Peyer's patch (tissue), 4 donors: ENCODE results near the gene WDR64. TPM values are rescaled to one million over a fixed set of nuclear protein-coding genes. Genes with fewer than 3 reads are reported as not detected.

ENCODE experiments used
- DNase-seq, 3 donors: peaks; one replicate each; pipeline ENCODE4 v3.0.0-alpha.2; 2017 to 2019
- H3K27ac ChIP-seq, 4 donors: fragments of 200-600 bp; sonication (generic); one replicate each; pipeline ENCODE4 v1.5.1; 2016 to 2019
- H3K27me3 ChIP-seq, 2 donors: fragments of 200-600 bp; sonication (generic); one replicate each; pipeline ENCODE4 v1.5.1; 2019
- H3K36me3 ChIP-seq, 3 donors: fragments of 200-600 bp; sonication (generic); one replicate each; pipeline ENCODE4 v1.5.1; 2016 to 2019
- H3K4me1 ChIP-seq, 4 donors: fragments of 200-600 bp; sonication (generic); one replicate each; pipeline ENCODE4 v1.5.1; 2016 to 2019
- H3K4me3 ChIP-seq, 4 donors: fragments of 200-600 bp; sonication (generic); 1 replicate in 3 of 4; 2 replicates in 1 of 4; pipeline ENCODE4 v1.5.1; 2016 to 2019; ENCODE audit warnings: mild to moderate bottlenecking in 1 of 4
- H3K9me3 ChIP-seq, 4 donors: fragments of 200-600 bp; sonication (generic); one replicate each; pipeline ENCODE4 v1.5.1; 2016 to 2019; ENCODE audit warnings: mild to moderate bottlenecking in 1 of 4
- CTCF ChIP-seq, 6 experiments: fragments of 450-650 bp in 4 of 6; fragments of 200-600 bp in 2 of 6; sonication (generic) in 1 of 6; IDR thresholded peaks; one replicate each; pipeline ENCODE4 v1.5.1; 2017 to 2019; ENCODE audit warnings: antibody characterized with exemption in 6 of 6, mild to moderate bottlenecking in 3 of 6, moderate library complexity in 1 of 6
- POLR2A ChIP-seq, 2 donors: fragments of 450-650 bp; IDR thresholded peaks; one replicate each; pipeline ENCODE4 v1.5.1; 2017; ENCODE audit warnings: antibody characterized with exemption in 2 of 2, mild to moderate bottlenecking in 2 of 2, moderate library complexity in 2 of 2
- total RNA-seq, 4 donors: library from RNA; depleted of rRNA; stranded (reverse); fragments of >200 nt; gene quantifications; one replicate each; pipeline ENCODE4 v1.1.0, GENCODE V29; 2016

The WDR64 gene
- total RNA-seq, 4 donors from 2014 or later: not detected

GRCh38 chr1:241767737-241768136 lies 115.7 kb downstream of the WDR64 start:
- Histone ChIP-seq H3K27ac (no peak overlapping the region), H3K4me3 (no peak overlapping the region), H3K4me1 (no peaks in the 10 kb centered on the region), H3K27me3 (no peaks in the 10 kb centered on the region), H3K36me3 (no peaks in the 10 kb centered on the region), H3K9me3 (no peaks in the 10 kb centered on the region)
- DNase-seq: no peak
- TF ChIP-seq POLR2A (IDR thresholded peaks at IDR 0.05): no peak
- no peak for TF ChIP-seq CTCF (IDR thresholded peaks at IDR 0.05)

- H3K4me3 ChIP-seq: no peak overlapping the region
- no peaks in the 10 kb centered on the region for H3K36me3 ChIP-seq
- H3K9me3 ChIP-seq: no peaks in the 10 kb centered on the region
- H3K27ac ChIP-seq: no peak overlapping the region
- no peaks in the 10 kb centered on the region for H3K4me1 ChIP-seq
- TF ChIP-seq POLR2A (IDR thresholded peaks at IDR 0.05) (no peak), CTCF (IDR thresholded peaks at IDR 0.05) (no peak)
- no peak for DNase-seq
- no peaks in the 10 kb centered on the region for H3K27me3 ChIP-seq
These were observed 118.0 kb downstream of the WDR64 start for GRCh38 chr1:241770115-241770514.

GRCh38 chr1:241771117-241771516 lies 119.0 kb downstream of the WDR64 start:
- Histone ChIP-seq H3K36me3 (no peaks in the 10 kb centered on the region), H3K9me3 (no peaks in the 10 kb centered on the region), H3K27ac (no peak overlapping the region), H3K4me1 (no peaks in the 10 kb centered on the region), H3K4me3 (no peak overlapping the region), H3K27me3 (no peaks in the 10 kb centered on the region)
- TF ChIP-seq CTCF (IDR thresholded peaks at IDR 0.05) (no peak), POLR2A (IDR thresholded peaks at IDR 0.05) (no peak)
- DNase-seq: no peak

DNA sequence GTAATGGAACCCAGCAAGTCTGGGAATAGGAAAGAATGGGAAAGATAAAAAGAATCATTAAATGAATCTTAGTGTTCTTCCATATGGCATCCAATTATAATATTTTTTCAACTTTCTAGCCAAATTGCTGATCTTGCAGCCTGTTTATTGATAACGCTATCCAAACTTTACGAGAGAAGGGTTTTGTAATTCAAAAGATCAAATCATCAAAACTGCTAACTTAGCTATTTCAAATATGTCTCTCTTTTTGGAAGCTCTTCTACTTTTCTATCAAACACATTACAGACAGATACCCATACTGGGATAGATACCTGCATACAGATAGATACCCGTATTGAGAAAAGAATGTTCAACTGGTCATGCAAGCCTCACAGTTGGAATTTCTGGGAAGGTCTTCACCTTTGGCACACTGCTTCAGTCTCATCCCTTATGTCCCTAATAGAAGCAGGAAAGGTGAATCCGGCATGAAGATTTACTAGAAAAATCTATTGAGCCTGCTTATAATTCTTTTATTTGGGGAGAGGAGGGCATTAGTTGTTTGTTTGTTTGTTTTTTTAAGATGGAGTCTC lies 120.9 kb downstream of the WDR64 start:
- H3K27ac ChIP-seq: no peak overlapping the region
- H3K4me3 ChIP-seq: no peak overlapping the region
- TF ChIP-seq POLR2A (IDR thresholded peaks at IDR 0.05): no peak
- TF ChIP-seq CTCF (IDR thresholded peaks at IDR 0.05): no peak
- no peaks in the 10 kb centered on the region for H3K9me3 ChIP-seq
- no peaks in the 10 kb centered on the region for H3K36me3 ChIP-seq
- no peak for DNase-seq
- H3K4me1 ChIP-seq: no peaks in the 10 kb centered on the region
- H3K27me3 ChIP-seq: no peaks in the 10 kb centered on the region

GRCh38 chr1:241773991-241774390 lies 121.9 kb downstream of the WDR64 start:
- Histone ChIP-seq H3K9me3 (no peaks in the 10 kb centered on the region), H3K36me3 (no peaks in the 10 kb centered on the region), H3K4me1 (no peaks in the 10 kb centered on the region), H3K27me3 (no peaks in the 10 kb centered on the region), H3K27ac (no peak overlapping the region), H3K4me3 (no peak overlapping the region)
- no peak for DNase-seq
- no peak for TF ChIP-seq CTCF (IDR thresholded peaks at IDR 0.05)

DNA sequence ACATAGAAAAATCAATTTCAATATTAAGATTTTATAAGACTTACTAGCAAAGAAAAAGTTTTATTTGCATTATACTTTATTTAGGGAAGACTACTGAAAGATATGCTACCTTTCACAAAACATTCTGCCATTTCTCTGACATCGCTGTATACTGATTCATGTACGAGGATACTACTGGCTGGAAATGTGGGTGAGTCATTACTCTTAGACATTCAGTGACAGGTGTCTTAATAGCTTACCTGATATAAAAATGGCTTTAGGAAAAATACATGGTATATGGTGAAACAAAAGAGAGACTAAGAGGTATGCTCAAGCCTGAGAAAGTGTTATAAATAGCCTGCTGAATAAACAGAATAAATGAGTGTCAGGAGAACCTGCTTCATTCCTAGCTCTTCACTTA lies 122.9 kb downstream of the WDR64 start:
- no peak overlapping the region for H3K27ac ChIP-seq
- no peaks in the 10 kb centered on the region for H3K36me3 ChIP-seq
- no peak for TF ChIP-seq CTCF (IDR thresholded peaks at IDR 0.05)
- no peak for TF ChIP-seq POLR2A (IDR thresholded peaks at IDR 0.05)
- H3K4me3 ChIP-seq: no peak overlapping the region
- H3K27me3 ChIP-seq: no peaks in the 10 kb centered on the region
- no peak for DNase-seq
- no peaks in the 10 kb centered on the region for H3K4me1 ChIP-seq
- no peaks in the 10 kb centered on the region for H3K9me3 ChIP-seq
